Activated T-helper 17 cell treated with anti-CD3 and anti-CD28 coated beads, Interleukin-2, amount 50 U/mL, for 72 hours (primary cell): ENCODE data around the gene CYBB. TPM values are rescaled to one million over a fixed set of nuclear protein-coding genes. Genes with fewer than 3 reads are reported as not detected.

Experiments used
- ATAC-seq: fragments of 150-1000 bp; cut with Tn5 transposase; replicated peaks from 2 replicates; pipeline ENCODE4 v1.10.0; 2021; ENCODE audit warnings: mild to moderate bottlenecking, moderate library complexity
- H3K27ac Mint-ChIP-seq: one replicate; pipeline ENCODE4 v1.8.0; 2022; ENCODE audit warnings: mixed read lengths
- H3K27me3 Mint-ChIP-seq: one replicate; pipeline ENCODE4 v1.8.0; 2022; ENCODE audit warnings: mixed read lengths
- H3K36me3 Mint-ChIP-seq: one replicate; pipeline ENCODE4 v1.8.0; 2022; ENCODE audit warnings: low read depth, mild to moderate bottlenecking, mixed read lengths
- H3K4me1 Mint-ChIP-seq: one replicate; pipeline ENCODE4 v1.8.0; 2022; ENCODE audit warnings: mixed read lengths
- H3K4me3 Mint-ChIP-seq: one replicate; pipeline ENCODE4 v1.8.0; 2022; ENCODE audit warnings: mild to moderate bottlenecking, mixed read lengths
- H3K9me3 Mint-ChIP-seq: one replicate; pipeline ENCODE4 v1.8.0; 2022; ENCODE audit warnings: mixed read lengths
- total RNA-seq, 2 donors: library from RNA; stranded (reverse); gene quantifications; one replicate each; pipeline ENCODE4 v1.2.3, GENCODE V29; 2022

CYBB gene
- total RNA-seq, 2 donors from 2014 or later, result 0.24 TPM; not detected in 1

DNA sequence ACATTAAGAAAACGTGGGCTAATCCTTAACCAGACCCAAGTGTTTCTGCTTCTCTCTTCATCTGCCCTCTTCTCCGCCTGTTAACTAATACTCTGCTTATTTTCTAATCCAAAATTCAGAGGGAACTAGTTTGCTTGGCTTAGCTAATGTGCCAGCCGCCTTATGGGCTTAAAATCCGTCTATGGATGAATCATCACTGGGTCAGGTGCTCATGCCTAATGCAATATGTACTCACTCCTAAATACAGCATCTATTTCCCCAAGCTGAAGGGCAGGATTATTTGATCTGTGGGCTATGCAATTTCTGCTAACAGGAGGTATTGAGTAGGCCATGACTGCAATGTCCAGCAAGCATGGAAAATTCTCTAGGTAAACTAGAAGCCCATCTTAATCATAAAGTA is 55.1 kb downstream of the CYBB start:
- Mint-ChIP-seq H3K9me3 (no peaks in the 10 kb centered on the region), H3K4me3 (no peak overlapping the region), H3K27ac (no peak overlapping the region), H3K4me1 (peaks cover 3% of the 10 kb centered on the region), H3K27me3 (no peaks in the 10 kb centered on the region), H3K36me3 (peaks cover 27% of the 10 kb centered on the region)
- ATAC-seq, result no peak

DNA sequence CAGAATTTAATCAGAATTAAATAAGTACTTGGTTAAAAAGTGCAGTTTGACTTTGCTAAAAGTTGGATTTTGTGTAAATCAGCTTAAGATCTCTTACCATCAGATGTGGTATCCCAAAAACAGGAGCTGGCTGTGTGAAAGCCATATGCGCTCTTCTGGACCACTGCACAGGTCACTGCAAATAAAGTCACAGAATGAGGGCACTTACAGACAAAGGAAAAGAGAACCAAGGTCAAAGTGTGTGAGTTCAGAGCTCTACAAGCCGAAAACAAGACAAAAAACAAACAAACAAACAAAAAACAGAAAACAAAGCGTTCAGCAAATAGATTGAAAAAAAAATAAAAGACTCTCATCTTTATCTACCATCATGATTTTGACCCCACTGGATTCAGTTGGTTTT is 61.1 kb downstream of the CYBB start:
- Mint-ChIP-seq H3K36me3 (peaks cover 67% of the 10 kb centered on the region), H3K9me3 (no peaks in the 10 kb centered on the region), H3K27ac (no peak overlapping the region), H3K27me3 (no peaks in the 10 kb centered on the region), H3K4me1 (no peaks in the 10 kb centered on the region), H3K4me3 (no peak overlapping the region)
- no peak for ATAC-seq

DNA sequence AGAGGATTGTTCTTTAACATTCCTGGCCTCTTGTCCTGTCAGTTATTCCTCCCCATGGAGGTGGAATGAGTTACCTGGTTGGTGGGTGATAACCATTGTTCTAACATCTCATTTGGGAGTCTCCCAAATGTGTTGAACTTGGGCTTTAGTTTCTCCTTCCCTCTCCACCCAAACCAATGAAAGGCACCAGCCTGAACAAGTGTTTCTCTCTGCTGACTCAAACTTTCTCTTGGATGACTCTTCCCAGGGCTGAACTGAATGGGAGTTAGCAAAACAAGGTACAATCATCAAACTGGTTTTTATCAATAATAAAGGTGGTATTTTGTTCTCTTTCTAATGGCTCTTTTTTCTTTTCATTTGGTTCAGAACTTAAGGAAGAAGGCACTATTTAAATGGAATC is 64.8 kb downstream of the CYBB start:
- Mint-ChIP-seq H3K4me3 (peak overlapping the region; percentile 85), H3K9me3 (no peaks in the 10 kb centered on the region)
- no peak for ATAC-seq

DNA sequence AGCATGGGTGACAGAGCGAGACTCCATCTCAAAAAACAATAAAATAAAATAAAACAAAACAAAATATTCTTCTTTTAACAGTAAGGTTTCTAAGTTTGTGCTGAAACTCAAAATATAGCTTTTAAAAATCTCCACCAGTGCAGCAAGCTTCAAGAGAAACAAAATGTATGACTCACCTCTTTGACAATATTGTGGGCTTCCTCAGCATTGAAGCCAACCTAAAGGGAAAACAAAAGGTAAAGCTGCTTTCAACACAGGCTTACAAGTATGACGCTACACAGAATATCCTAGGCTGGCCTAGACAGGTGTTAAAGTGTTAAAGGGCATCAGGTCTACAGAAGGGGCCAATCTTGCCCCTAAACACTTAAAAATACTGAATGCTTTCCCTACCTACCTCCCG is 66.3 kb downstream of the CYBB start:
- no peaks in the 10 kb centered on the region for H3K9me3 Mint-ChIP-seq
- H3K4me1 Mint-ChIP-seq, result no peaks in the 10 kb centered on the region
- peak overlapping the region; percentile 94 for H3K27ac Mint-ChIP-seq
- peaks cover 38% of the 10 kb centered on the region for H3K36me3 Mint-ChIP-seq
- H3K4me3 Mint-ChIP-seq, result peak overlapping the region; percentile 85
- peak; percentile 46 for ATAC-seq
- H3K27me3 Mint-ChIP-seq, result no peaks in the 10 kb centered on the region

More for the DNA sequence above, 64.8 kb downstream of the CYBB start:
- no peaks in the 10 kb centered on the region for H3K4me1 Mint-ChIP-seq
- H3K27me3 Mint-ChIP-seq, result no peaks in the 10 kb centered on the region
- H3K27ac Mint-ChIP-seq, result peak overlapping the region; percentile 77
- peaks cover 51% of the 10 kb centered on the region for H3K36me3 Mint-ChIP-seq

DNA sequence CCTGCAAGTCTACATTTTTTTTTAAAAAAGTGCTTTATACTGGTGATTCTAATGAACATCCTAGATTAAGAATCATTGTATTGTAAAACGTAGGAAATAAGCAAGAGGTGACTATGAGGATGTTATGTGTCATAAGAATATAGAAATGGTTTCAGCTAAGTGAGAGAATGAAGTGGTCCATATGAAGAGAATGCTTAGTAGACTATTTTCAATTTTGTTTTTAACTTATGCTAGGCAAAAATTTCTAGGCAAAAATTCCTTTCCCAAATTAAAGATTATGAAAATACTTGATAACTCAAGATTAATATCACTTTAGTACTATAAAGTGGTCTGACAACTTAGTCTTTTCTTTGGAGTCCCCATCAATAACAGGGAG is 66.7 kb downstream of the CYBB start:
- peak overlapping the region; percentile 85 for H3K4me3 Mint-ChIP-seq
- ATAC-seq, result peak; percentile 41
- peak overlapping the region; percentile 94 for H3K27ac Mint-ChIP-seq
- no peaks in the 10 kb centered on the region for H3K27me3 Mint-ChIP-seq
- no peaks in the 10 kb centered on the region for H3K4me1 Mint-ChIP-seq
- H3K36me3 Mint-ChIP-seq, result peaks cover 34% of the 10 kb centered on the region
- no peaks in the 10 kb centered on the region for H3K9me3 Mint-ChIP-seq

DNA sequence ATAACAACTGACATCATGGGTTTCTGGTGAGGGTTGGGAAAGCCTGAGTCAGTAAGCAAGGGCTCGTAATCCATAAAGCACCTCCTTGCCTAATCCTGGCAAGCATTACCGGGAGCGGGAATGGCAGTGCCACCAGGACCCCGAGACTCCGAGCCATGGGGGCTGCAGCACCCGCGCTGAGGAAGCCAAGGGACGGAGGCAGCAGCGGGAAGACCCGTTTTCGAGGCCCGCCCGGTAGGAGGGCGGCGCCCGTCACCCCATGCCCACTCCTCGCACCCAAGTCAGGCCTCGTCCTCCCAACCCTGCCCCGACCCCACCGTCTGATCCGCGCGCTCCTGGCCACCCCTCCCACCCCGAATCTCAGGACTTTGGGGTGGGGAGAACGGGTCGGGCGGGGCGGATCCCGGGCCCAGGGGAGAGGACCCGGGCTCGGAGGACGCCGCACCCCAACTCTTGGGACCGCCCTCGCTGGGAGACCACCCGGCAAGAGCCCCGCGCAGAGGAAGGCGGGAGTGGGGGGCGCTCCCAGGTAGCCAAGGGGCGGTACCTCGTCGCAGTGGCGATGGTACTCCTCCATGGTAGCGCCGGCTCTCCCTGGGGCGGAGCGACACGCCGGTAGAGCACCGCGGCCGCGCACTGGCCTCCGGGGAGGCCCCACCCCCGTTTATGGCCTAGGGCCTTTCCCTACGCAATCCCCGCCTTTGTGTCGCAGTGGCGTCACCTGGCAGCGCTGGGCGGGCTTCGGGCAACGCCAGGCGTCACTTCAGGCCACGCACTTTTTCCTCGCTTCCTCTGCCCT is 67.3 kb downstream of the CYBB start, which contains the start of gene DYNLT3:
Gene DYNLT3 (minus strand): TSS at position 638 of the 799 bp plus-strand sequence. CDS start 61 bp downstream, at position 577.
- H3K4me3 Mint-ChIP-seq, result peak within 1 kb of the TSS; percentile 85
- H3K4me1 Mint-ChIP-seq, result no peaks in the 10 kb centered on the region
- peak; percentile 89 for ATAC-seq
- peak within 1 kb of the TSS; percentile 94 for H3K27ac Mint-ChIP-seq
- no peaks in the 10 kb centered on the region for H3K27me3 Mint-ChIP-seq
- H3K9me3 Mint-ChIP-seq, result no peaks in the 10 kb centered on the region
- H3K36me3 Mint-ChIP-seq, result peaks cover 28% of the 10 kb centered on the region

DNA sequence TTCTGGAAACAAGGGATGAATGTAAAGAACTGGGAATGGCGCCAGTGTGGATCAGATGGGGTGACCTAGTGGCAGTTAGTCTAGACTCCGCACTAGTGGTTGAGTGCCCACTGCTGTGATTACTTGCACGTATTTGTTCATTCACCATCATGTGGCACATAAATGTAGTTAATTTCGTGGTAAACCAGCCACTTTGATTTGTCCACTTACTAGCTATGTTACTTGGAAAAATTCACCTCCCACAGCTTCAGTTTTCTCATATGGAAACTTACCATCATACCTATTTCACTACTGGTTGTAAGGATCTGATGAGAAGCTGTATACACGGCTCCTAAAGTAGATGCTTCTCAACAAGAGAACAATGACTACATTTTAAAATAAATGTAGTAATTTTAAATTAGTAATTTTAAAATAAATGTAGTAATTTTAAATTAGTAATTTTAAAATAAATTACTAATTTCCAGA is 67.9 kb downstream of the CYBB start:
- Mint-ChIP-seq H3K27me3 (no peaks in the 10 kb centered on the region), H3K9me3 (no peaks in the 10 kb centered on the region), H3K36me3 (peaks cover 27% of the 10 kb centered on the region), H3K27ac (peak overlapping the region; percentile 92), H3K4me1 (no peaks in the 10 kb centered on the region), H3K4me3 (peak overlapping the region; percentile 85)
- peak; percentile 57 for ATAC-seq

DNA sequence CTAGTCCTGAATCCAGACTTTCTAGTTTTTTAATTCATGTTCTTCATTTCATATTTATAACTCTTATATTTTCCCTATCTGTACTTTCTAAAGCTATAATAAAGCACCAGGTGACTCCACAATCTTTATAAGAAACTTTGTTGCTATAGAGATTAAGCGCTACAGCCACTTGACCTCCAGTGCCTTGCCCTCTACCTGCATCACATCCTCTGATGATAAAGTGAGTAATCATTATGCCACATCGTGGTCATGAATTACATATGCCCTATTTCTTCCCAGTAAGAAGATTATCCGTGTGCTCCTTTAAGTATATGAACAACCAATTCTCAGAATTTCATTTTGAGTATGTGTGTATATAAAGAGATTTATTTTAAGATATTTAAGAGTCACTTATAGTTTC is 74.3 kb downstream of the CYBB start:
- Mint-ChIP-seq H3K4me3 (no peak overlapping the region), H3K9me3 (no peaks in the 10 kb centered on the region), H3K36me3 (no peaks in the 10 kb centered on the region), H3K27me3 (no peaks in the 10 kb centered on the region), H3K27ac (no peak overlapping the region), H3K4me1 (no peaks in the 10 kb centered on the region)
- ATAC-seq, result peak; percentile 70

DNA sequence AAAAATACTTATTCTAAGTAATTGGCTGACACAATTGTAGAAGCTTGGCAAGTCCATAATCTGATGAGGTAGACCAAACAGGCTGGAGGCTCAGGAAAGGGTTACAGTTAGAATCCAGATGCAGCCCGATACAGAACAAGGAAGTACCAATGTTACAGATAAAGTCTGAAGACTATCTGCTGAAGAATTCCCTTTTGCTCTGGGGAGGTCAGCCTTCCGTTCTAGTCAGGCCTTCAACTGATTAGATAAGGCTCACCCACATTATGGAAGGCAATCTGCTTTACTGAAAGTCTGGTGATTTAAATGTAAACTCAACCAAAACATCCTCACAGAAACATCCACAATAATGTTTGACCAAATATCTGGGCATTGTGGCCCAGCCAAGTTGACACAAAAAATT is 74.9 kb downstream of the CYBB start:
- Mint-ChIP-seq H3K4me3 (no peak overlapping the region), H3K27me3 (no peaks in the 10 kb centered on the region), H3K36me3 (no peaks in the 10 kb centered on the region), H3K9me3 (no peaks in the 10 kb centered on the region), H3K4me1 (no peaks in the 10 kb centered on the region), H3K27ac (no peak overlapping the region)
- ATAC-seq, result no peak

DNA sequence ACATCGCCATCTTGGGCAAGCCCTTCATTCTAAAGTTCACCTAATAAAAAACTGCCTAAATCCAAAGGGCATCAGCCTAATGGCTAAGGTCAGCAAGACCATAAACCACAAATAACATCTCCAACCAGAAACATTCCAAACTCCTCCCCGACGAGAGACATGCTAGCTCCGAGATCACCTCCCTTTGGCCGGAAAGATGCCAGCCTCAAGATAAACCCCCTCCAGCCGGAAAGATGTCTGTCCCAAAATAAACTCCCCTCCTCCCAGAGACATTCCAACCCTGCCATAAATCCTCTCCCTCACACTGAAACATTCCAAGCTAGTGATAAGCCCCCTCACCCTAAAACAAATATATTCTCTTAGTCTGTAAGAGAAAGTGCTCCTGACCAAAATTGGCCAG is 80.9 kb downstream of the CYBB start:
- H3K36me3 Mint-ChIP-seq, result no peaks in the 10 kb centered on the region
- no peak overlapping the region for H3K4me3 Mint-ChIP-seq
- H3K4me1 Mint-ChIP-seq, result no peaks in the 10 kb centered on the region
- no peaks in the 10 kb centered on the region for H3K9me3 Mint-ChIP-seq
- ATAC-seq, result no peak
- H3K27ac Mint-ChIP-seq, result no peak overlapping the region
- H3K27me3 Mint-ChIP-seq, result peaks cover 11% of the 10 kb centered on the region

DNA sequence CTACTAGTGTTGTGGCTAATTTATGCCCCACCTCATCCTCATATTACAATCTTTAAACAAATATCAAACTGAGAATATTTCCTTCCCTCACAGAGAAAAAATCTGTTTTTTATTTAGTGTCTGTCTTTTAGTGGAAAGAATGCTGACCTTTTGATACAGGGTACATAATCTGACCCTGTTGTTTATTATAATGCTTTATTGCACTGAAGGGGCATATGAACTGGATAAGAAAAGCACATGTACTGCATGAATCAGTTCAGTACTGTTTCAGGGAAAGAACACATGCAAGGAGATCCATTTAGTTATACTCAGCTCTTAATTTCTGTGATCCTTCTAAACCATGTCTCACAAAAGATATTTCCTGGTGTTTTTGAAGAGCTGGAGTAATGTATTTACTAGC is 83.0 kb downstream of the CYBB start:
- Mint-ChIP-seq H3K4me1 (peaks cover 3% of the 10 kb centered on the region), H3K27me3 (peaks cover 11% of the 10 kb centered on the region)

More for the DNA sequence above, 83.0 kb downstream of the CYBB start:
- H3K36me3 Mint-ChIP-seq, result no peaks in the 10 kb centered on the region
- no peak overlapping the region for H3K4me3 Mint-ChIP-seq
- H3K27ac Mint-ChIP-seq, result no peak overlapping the region
- H3K9me3 Mint-ChIP-seq, result no peaks in the 10 kb centered on the region
- ATAC-seq, result no peak

Other genes starting within 250 kb of the CYBB start
- under 1 TPM; 0.40 to 0.95 TPM for gene LANCL3, start 208.4 kb upstream of the CYBB start, total RNA-seq
- not detected for gene XK, start 94.3 kb upstream of the CYBB start, total RNA-seq
- gene DYNLT3, start 67.5 kb downstream of the CYBB start, total RNA-seq, result 10 to 100 TPM; 16.9 to 55.8 TPM
- gene SYTL5, start 226.5 kb downstream of the CYBB start, total RNA-seq, result under 1 TPM; 0.06 to 0.26 TPM